H9 (cell line): ENCODE data around the gene RBKS. TPM values are rescaled to one million over a fixed set of nuclear protein-coding genes. Genes with fewer than 3 reads are reported as not detected.

Experiments
- DNase-seq: peaks from one replicate; pipeline ENCODE4 v3.0.0-alpha.2; 2017
- H2AFZ ChIP-seq: one replicate; pipeline ENCODE4 v1.6.1; 2013; ENCODE audit warnings: mild to moderate bottlenecking, low read length, control low read depth, moderate library complexity
- H2AK5ac ChIP-seq: 2 replicates; pipeline ENCODE4 v1.6.1; 2013; ENCODE audit warnings: low read length, control low read depth, mixed read lengths; ENCODE audit not compliant: insufficient read length
- H2BK120ac ChIP-seq: one replicate; pipeline ENCODE4 v1.6.1; 2013; ENCODE audit warnings: low read depth, mild to moderate bottlenecking, low read length, control low read depth, inconsistent platforms; ENCODE audit not compliant: poor library complexity, severe bottlenecking
- H2BK12ac ChIP-seq: 2 replicates; pipeline ENCODE4 v1.6.1; 2013; ENCODE audit warnings: low read length, control low read depth, mixed read lengths, low read depth; ENCODE audit not compliant: insufficient read length
- H2BK15ac ChIP-seq: 2 replicates; pipeline ENCODE4 v1.6.1; 2013; ENCODE audit warnings: low read depth, low read length, control low read depth
- H2BK20ac ChIP-seq: one replicate; pipeline ENCODE4 v1.6.1; 2013; ENCODE audit warnings: low read depth, mild to moderate bottlenecking, low read length, control low read depth, inconsistent platforms; ENCODE audit not compliant: poor library complexity, severe bottlenecking
- H2BK5ac ChIP-seq: 2 replicates; pipeline ENCODE4 v1.6.1; 2013; ENCODE audit warnings: low read length, control low read depth, mixed read lengths; ENCODE audit not compliant: insufficient read length
- H3K14ac ChIP-seq: 2 replicates; pipeline ENCODE4 v1.6.1; 2013; ENCODE audit warnings: low read length, control low read depth; ENCODE audit not compliant: insufficient read depth
- H3K18ac ChIP-seq: 2 replicates; pipeline ENCODE4 v1.6.1; 2013; ENCODE audit warnings: low read depth, mild to moderate bottlenecking, mixed read lengths, low read length, control low read depth; ENCODE audit not compliant: insufficient read length
- H3K23ac ChIP-seq: 2 replicates; pipeline ENCODE4 v1.6.1; 2013; ENCODE audit warnings: low read length, control low read depth, mixed read lengths, low read depth; ENCODE audit not compliant: insufficient read length
- H3K23me2 ChIP-seq: 2 replicates; pipeline ENCODE4 v1.6.1; 2013; ENCODE audit warnings: low read depth, mild to moderate bottlenecking, mixed read lengths, low read length, control low read depth; ENCODE audit not compliant: insufficient read length, poor library complexity, severe bottlenecking
- H3K27ac ChIP-seq: 2 replicates; pipeline ENCODE4 v1.5.1; 2013; ENCODE audit warnings: low read length, control low read depth, mixed read lengths, low read depth; ENCODE audit not compliant: insufficient read length
- H3K27me3 ChIP-seq: 2 replicates; pipeline ENCODE4 v1.6.1; 2013; ENCODE audit warnings: low read length, control low read depth, inconsistent platforms; ENCODE audit not compliant: insufficient read depth
- H3K4ac ChIP-seq: 2 replicates; pipeline ENCODE4 v1.6.1; 2013; ENCODE audit warnings: low read depth, mild to moderate bottlenecking, control low read depth, inconsistent platforms, low read length, moderate library complexity
- H3K4me1 ChIP-seq: 2 replicates; pipeline ENCODE4 v1.6.1; 2013; ENCODE audit warnings: low read length, control low read depth, inconsistent platforms; ENCODE audit not compliant: insufficient read depth
- H3K4me2 ChIP-seq: 2 replicates; pipeline ENCODE4 v1.6.1; 2013; ENCODE audit warnings: low read length, control low read depth, mixed read lengths; ENCODE audit not compliant: insufficient read length, insufficient read depth
- H3K56ac ChIP-seq: 2 replicates; pipeline ENCODE4 v1.6.1; 2013; ENCODE audit warnings: low read depth, mild to moderate bottlenecking, mixed read lengths, low read length, control low read depth; ENCODE audit not compliant: insufficient read length
- H3K79me1 ChIP-seq: 2 replicates; pipeline ENCODE4 v1.6.1; 2013; ENCODE audit warnings: low read depth, mild to moderate bottlenecking, moderate library complexity, low read length, control low read depth, inconsistent platforms; ENCODE audit not compliant: insufficient read depth, poor library complexity, severe bottlenecking
- H3K79me2 ChIP-seq: 2 replicates; pipeline ENCODE4 v1.6.1; 2013; ENCODE audit warnings: low read length, control low read depth, inconsistent platforms; ENCODE audit not compliant: insufficient read depth
- H3K9ac ChIP-seq: 2 replicates; pipeline ENCODE4 v1.6.1; 2013; ENCODE audit warnings: low read length, control low read depth, mixed read lengths; ENCODE audit not compliant: insufficient read length; ENCODE audit errors: extremely low read depth
- H3K9me3 ChIP-seq: one replicate; pipeline ENCODE4 v1.6.1; 2013; ENCODE audit warnings: low read depth, low read length, inconsistent platforms; ENCODE audit not compliant: control insufficient read depth
- H3T11ph ChIP-seq: one replicate; pipeline ENCODE4 v1.6.1; 2013; ENCODE audit warnings: mild to moderate bottlenecking, low read length, control low read depth, inconsistent platforms
- H4K20me1 ChIP-seq: one replicate; pipeline ENCODE4 v1.6.1; 2013; ENCODE audit not compliant: control insufficient read depth, insufficient read length, insufficient read depth
- H4K5ac ChIP-seq: 2 replicates; pipeline ENCODE4 v1.6.1; 2013; ENCODE audit warnings: low read depth, mild to moderate bottlenecking, mixed read lengths, low read length, control low read depth; ENCODE audit not compliant: insufficient read length
- H4K8ac ChIP-seq: replicated peaks from 2 replicates; pipeline ENCODE4 v1.6.1; 2013; ENCODE audit warnings: low read length, control low read depth, mixed read lengths, low read depth; ENCODE audit not compliant: insufficient read length
- H4K91ac ChIP-seq: 2 replicates; pipeline ENCODE4 v1.6.1; 2013; ENCODE audit warnings: low read depth, mild to moderate bottlenecking, moderate library complexity, mixed read lengths, low read length, control low read depth; ENCODE audit not compliant: insufficient read length
- H3K27ac Mint-ChIP-seq, 3 experiments: 2 replicates in 2 of 3; 3 replicates in 1 of 3; pipeline ENCODE4 v1.8.0; 2020 to 2021; ENCODE audit warnings: mixed read lengths in 3 of 3, mild to moderate bottlenecking in 1 of 3, moderate library complexity in 1 of 3
- H3K27me3 Mint-ChIP-seq: 2 replicates; pipeline ENCODE4 v1.8.0; 2021; ENCODE audit warnings: low read depth, mild to moderate bottlenecking, moderate library complexity, mixed read lengths
- H3K36me3 Mint-ChIP-seq, 3 experiments: 2 replicates in 2 of 3; 3 replicates in 1 of 3; pipeline ENCODE4 v1.8.0; 2020 to 2021; ENCODE audit warnings: low read depth in 3 of 3, mixed read lengths in 3 of 3; ENCODE audit not compliant: insufficient read depth in 1 of 3
- H3K4me1 Mint-ChIP-seq, 2 experiments: 2 replicates each; pipeline ENCODE4 v1.8.0; 2020; ENCODE audit warnings: mixed read lengths in 2 of 2
- H3K4me3 Mint-ChIP-seq, 2 experiments: 2 replicates in 1 of 2; 3 replicates in 1 of 2; pipeline ENCODE4 v1.8.0; 2020 to 2021; ENCODE audit warnings: mild to moderate bottlenecking in 2 of 2, mixed read lengths in 2 of 2, moderate library complexity in 1 of 2
- H3K9me3 Mint-ChIP-seq, 2 experiments: 2 replicates in 1 of 2; 3 replicates in 1 of 2; pipeline ENCODE4 v1.8.0; 2020; ENCODE audit warnings: mild to moderate bottlenecking in 2 of 2, mixed read lengths in 2 of 2, moderate library complexity in 1 of 2
- WGBS: extraction: QIAGEN DNeasy Blood & Tissue Kit; methylation state at CpG from one replicate; pipeline ENCODE4 v1.1.7; 2013; ENCODE audit warnings: missing lambda C conversion rate, low lambda C conversion rate, mixed read lengths; ENCODE audit not compliant: insufficient read length; ENCODE audit errors: extremely low coverage; 5-methylcytosine and 5-hydroxymethylcytosine counted together
- total RNA-seq: library from RNA; stranded (reverse); gene quantifications from 2 replicates; pipeline ENCODE4 v1.2.1, GENCODE V29; 2021
- TF ChIP-seq, protein P1 (sequence below): fragments of 200-600 bp; sonication (generic); conservative IDR thresholded peaks from 3 replicates; pipeline ENCODE4 v1.8.0; 2021; ENCODE audit warnings: antibody characterized with exemption, mild to moderate bottlenecking

The RBKS gene
- total RNA-seq, 1 experiment from 2014 or later: 2.3 TPM

- Histone ChIP-seq H3K9ac (no peak overlapping the region), H3K9me3 (no peaks in the 10 kb centered on the region), H3K27me3 (no peaks in the 10 kb centered on the region), H3K23me2 (no peaks in the 10 kb centered on the region), H3K4me1 (no peaks in the 10 kb centered on the region), H3T11ph (no peak overlapping the region), H3K56ac (no peak overlapping the region), H4K91ac (no peak overlapping the region), H2AFZ (no peak overlapping the region), H2BK12ac (no peak overlapping the region), H2BK20ac (no peak overlapping the region), H4K8ac (no peak overlapping the region), H3K27ac (no peak overlapping the region), H2BK120ac (no peak overlapping the region), H3K79me1 (no peaks in the 10 kb centered on the region), H3K79me2 (no peaks in the 10 kb centered on the region), H3K18ac (no peak overlapping the region), H3K23ac (no peak overlapping the region), H3K4me2 (no peak overlapping the region), H2BK15ac (no peak overlapping the region), H3K14ac (no peak overlapping the region), H2BK5ac (no peak overlapping the region), H4K5ac (no peak overlapping the region), H4K20me1 (no peaks in the 10 kb centered on the region), H2AK5ac (no peak overlapping the region), H3K4ac (no peak overlapping the region)
- WGBS: no CpG with 5 or more reads among the region's 3 CpGs
- no peak for DNase-seq
- Mint-ChIP-seq H3K4me3 (no peak overlapping the region), H3K9me3 (no peaks in the 10 kb centered on the region), H3K4me1 (peaks cover 6 to 10% of the 10 kb centered on the region in 2 experiments), H3K36me3 (peaks cover 0 to 17% (median 3%) of the 10 kb centered on the region in 3 experiments; a peak in 4 of 7 replicates), H3K27ac (no peak overlapping the region), H3K27me3 (no peaks in the 10 kb centered on the region)
- TF ChIP-seq, protein P1, sequence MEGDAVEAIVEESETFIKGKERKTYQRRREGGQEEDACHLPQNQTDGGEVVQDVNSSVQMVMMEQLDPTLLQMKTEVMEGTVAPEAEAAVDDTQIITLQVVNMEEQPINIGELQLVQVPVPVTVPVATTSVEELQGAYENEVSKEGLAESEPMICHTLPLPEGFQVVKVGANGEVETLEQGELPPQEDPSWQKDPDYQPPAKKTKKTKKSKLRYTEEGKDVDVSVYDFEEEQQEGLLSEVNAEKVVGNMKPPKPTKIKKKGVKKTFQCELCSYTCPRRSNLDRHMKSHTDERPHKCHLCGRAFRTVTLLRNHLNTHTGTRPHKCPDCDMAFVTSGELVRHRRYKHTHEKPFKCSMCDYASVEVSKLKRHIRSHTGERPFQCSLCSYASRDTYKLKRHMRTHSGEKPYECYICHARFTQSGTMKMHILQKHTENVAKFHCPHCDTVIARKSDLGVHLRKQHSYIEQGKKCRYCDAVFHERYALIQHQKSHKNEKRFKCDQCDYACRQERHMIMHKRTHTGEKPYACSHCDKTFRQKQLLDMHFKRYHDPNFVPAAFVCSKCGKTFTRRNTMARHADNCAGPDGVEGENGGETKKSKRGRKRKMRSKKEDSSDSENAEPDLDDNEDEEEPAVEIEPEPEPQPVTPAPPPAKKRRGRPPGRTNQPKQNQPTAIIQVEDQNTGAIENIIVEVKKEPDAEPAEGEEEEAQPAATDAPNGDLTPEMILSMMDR: no peak
Observed at GRCh38 chr2:27893006-27893405, 2.8 kb upstream of the RBKS start.
